Activated naive CD4-positive, alpha-beta T cell treated with anti-CD3 and anti-CD28 coated beads, Interleukin-2, amount 50 U/mL, for 72 hours (primary cell): ENCODE measurements around the gene ATP6V0E2. TPM values are rescaled to one million over a fixed set of nuclear protein-coding genes. Genes with fewer than 3 reads are reported as not detected.
"Not testable (repeated sequence)": the region's sequence is repeated elsewhere in the genome, so short reads cannot be mapped to it uniquely, and the experiment has no call there.

Experiments
- ATAC-seq, 2 donors: fragments of 150-1000 bp; cut with Tn5 transposase; 2 replicates each; pipeline ENCODE4 v1.10.0; 2021; ENCODE audit warnings: mild to moderate bottlenecking in 2 of 2, moderate library complexity in 2 of 2
- DNase-seq, 2 donors: peaks; one replicate each; pipeline ENCODE4 v3.0.0; 2021 to 2022; ENCODE audit warnings: low spot score in 2 of 2
- H3K27ac Mint-ChIP-seq, 2 donors: one replicate each; pipeline ENCODE4 v1.8.0; 2022; ENCODE audit warnings: mild to moderate bottlenecking in 2 of 2, mixed read lengths in 2 of 2
- H3K36me3 Mint-ChIP-seq, 2 donors: one replicate each; pipeline ENCODE4 v1.8.0; 2022; ENCODE audit warnings: mixed read lengths in 2 of 2
- H3K9me3 Mint-ChIP-seq, 2 donors: one replicate each; pipeline ENCODE4 v1.8.0; 2022; ENCODE audit warnings: mixed read lengths in 2 of 2
- total RNA-seq, 2 donors: library from RNA; stranded (reverse); gene quantifications; one replicate each; pipeline ENCODE4 v1.2.3, GENCODE V29; 2022

Gene ATP6V0E2
- total RNA-seq, 2 donors from 2014 or later = 35.4 to 43.5 TPM

GRCh38 chr7:149926414-149926813 lies 52.6 kb downstream of the ATP6V0E2 start:
- H3K9me3 Mint-ChIP-seq, H3K36me3 Mint-ChIP-seq, ATAC-seq, DNase-seq, H3K27ac Mint-ChIP-seq: not testable (repeated sequence)

Other genes with a start within 250 kb of the ATP6V0E2 start
- under 1 TPM; 0.23 to 0.25 TPM for gene ZNF467, start 100.4 kb upstream of the ATP6V0E2 start, total RNA-seq
- gene ZNF862, start 35.6 kb upstream of the ATP6V0E2 start, total RNA-seq = 10 to 100 TPM; 18.9 to 23.0 TPM